K562 (cell line): Measurements from ENCODE around the gene PSMD1. TPM values are rescaled to one million over a fixed set of nuclear protein-coding genes. Genes with fewer than 3 reads are reported as not detected.

ENCODE experiments used
- ATAC-seq: fragments of 200-7000 bp; cut with Tn5 transposase; 3 replicates; pipeline ENCODE4 v1.9.1; 2020; ENCODE audit warnings: moderate library complexity
- BruUV-seq: library from RNA; stranded (reverse); fragments of 400-500 nt; replicated peaks from 2 replicates; lab custom pipeline; 2021; lab: Mats Ljungman, UMichigan
- CTCF ChIA-PET: fragments of 300-600 bp; formaldehyde crosslinking; extraction: SDS; loops from one replicate; lab custom pipeline; 2021; ENCODE audit warnings: low intra/inter-chr PET ratio; lab: Yijun Ruan, JAX
- POLR2A ChIA-PET: fragments of 300-600, 350-650 bp; sonication (Branson Sonifier 250); formaldehyde crosslinking; extraction: SDS; loops from one replicate; lab custom pipeline; 2021; ENCODE audit warnings: antibody characterized with exemption, inconsistent platforms; lab: Yijun Ruan, JAX
- DNase-seq, 4 experiments: peaks; one replicate each; pipeline versions ENCODE4 v3.0.0 to v3.0.0-alpha.2; 2011 to 2018; ENCODE audit warnings: low spot score in 3 of 4, mixed read lengths in 3 of 4; ENCODE audit errors: extremely low read depth in 1 of 4
- FAIRE-seq: peaks from 2 replicates; lab custom pipeline; 2011; peaks lifted over from hg19 to GRCh38; lab: Jason Lieb, UNC
- H2AFZ ChIP-seq: 2 replicates; pipeline ENCODE4 v1.6.0; 2011; ENCODE audit warnings: low read depth, low read length, control low read depth, inconsistent platforms
- H3K27ac ChIP-seq: fragments of 200-600 bp; 3 replicates; pipeline ENCODE4 v1.8.0; 2011; ENCODE audit warnings: low read depth, mild to moderate bottlenecking, control low read depth, inconsistent platforms, low read length, moderate library complexity, mixed read lengths; ENCODE audit errors: extremely low read depth
- H3K27me3 ChIP-seq, 2 experiments: fragments of 300-600 bp in 1 of 2; 2 replicates in 1 of 2; 3 replicates in 1 of 2; pipeline versions ENCODE4 v1.6.0 to v1.8.0; 2011; ENCODE audit warnings: inconsistent platforms in 2 of 2, low read length in 2 of 2, mild to moderate bottlenecking in 1 of 2, mixed read lengths in 1 of 2, moderate library complexity in 1 of 2; ENCODE audit not compliant: control insufficient read depth in 2 of 2, insufficient read depth in 2 of 2
- H3K36me3 ChIP-seq: fragments of 300-600 bp; 3 replicates; pipeline ENCODE4 v1.8.0; 2011; ENCODE audit warnings: mild to moderate bottlenecking, low read length, inconsistent platforms; ENCODE audit not compliant: control insufficient read depth, insufficient read depth
- H3K4me1 ChIP-seq, 2 experiments: fragments of 200-600 bp in 1 of 2; replicated peaks in 1 of 2; 2 replicates in 1 of 2; 3 replicates in 1 of 2; pipeline versions ENCODE4 v1.5.1 to v1.8.0; 2011; ENCODE audit warnings: inconsistent platforms in 2 of 2, low read length in 2 of 2, mild to moderate bottlenecking in 1 of 2, mixed read lengths in 1 of 2, moderate library complexity in 1 of 2; ENCODE audit not compliant: control insufficient read depth in 2 of 2, insufficient read depth in 2 of 2
- H3K4me2 ChIP-seq: 2 replicates; pipeline ENCODE4 v1.6.1; 2011; ENCODE audit warnings: low read length, control low read depth, inconsistent platforms, mixed read lengths; ENCODE audit not compliant: insufficient read depth
- H3K4me3 ChIP-seq: fragments of 200-600 bp; sonication (generic), shearing (Covaris generic); 2 replicates; pipeline ENCODE4 v1.5.1; 2016; ENCODE audit warnings: control low read depth, inconsistent platforms
- H3K79me2 ChIP-seq: fragments of 200-600 bp; 3 replicates; pipeline ENCODE4 v1.8.0; 2011; ENCODE audit warnings: low read length, inconsistent platforms; ENCODE audit not compliant: control insufficient read depth, insufficient read depth
- H3K9ac ChIP-seq, 2 experiments: 2 replicates each; pipeline versions ENCODE4 v1.6.0 to v1.6.1; 2011; ENCODE audit warnings: low read depth in 2 of 2, low read length in 2 of 2, control low read depth in 1 of 2, inconsistent platforms in 1 of 2, mild to moderate bottlenecking in 1 of 2, mixed read lengths in 1 of 2; ENCODE audit not compliant: insufficient read depth in 1 of 2
- H3K9me1 ChIP-seq: one replicate; pipeline ENCODE4 v1.6.0; 2011; ENCODE audit warnings: inconsistent platforms, mild to moderate bottlenecking, low read length, moderate library complexity; ENCODE audit not compliant: control insufficient read depth, insufficient read depth
- H3K9me3 ChIP-seq: replicated peaks from 2 replicates; pipeline ENCODE4 v1.5.1; 2011; ENCODE audit warnings: low read depth, low read length, inconsistent platforms; ENCODE audit not compliant: control insufficient read depth, insufficient read depth
- H4K20me1 ChIP-seq: replicated peaks from 2 replicates; pipeline ENCODE4 v1.6.1; 2011; ENCODE audit warnings: low read length, inconsistent platforms, mixed read lengths; ENCODE audit not compliant: control insufficient read depth, insufficient read depth
- FOXA1 ChIP-seq: fragments of 450-650 bp; IDR thresholded peaks from 2 replicates; pipeline ENCODE4 v1.6.1; 2016; ENCODE audit warnings: mild to moderate bottlenecking, borderline replicate concordance
- FOXM1 ChIP-seq, 2 experiments: fragments of 450-650 bp in 1 of 2; sonication (generic) in 1 of 2; formaldehyde crosslinking in 1 of 2; IDR thresholded peaks; 2 replicates each; pipeline versions ENCODE4 v1.6.1 to v1.9.0; 2017 to 2022; ENCODE audit warnings: low read depth in 2 of 2, mild to moderate bottlenecking in 2 of 2, missing genetic modification reagents in 1 of 2, moderate library complexity in 1 of 2
- HBP1 ChIP-seq: fragments of 450-650 bp; formaldehyde crosslinking; IDR thresholded peaks from 2 replicates; pipeline ENCODE4 v1.4.0; 2022; ENCODE audit warnings: missing genetic modification characterization
- HDAC1 ChIP-seq, 2 experiments: fragments of 450-650 bp; IDR thresholded peaks; 2 replicates each; pipeline ENCODE4 v1.6.1; 2016 to 2017; ENCODE audit warnings: inconsistent platforms in 1 of 2, mild to moderate bottlenecking in 1 of 2, moderate library complexity in 1 of 2
- HDAC3 ChIP-seq: fragments of 450-650 bp; IDR thresholded peaks from 2 replicates; pipeline ENCODE4 v1.6.1; 2018; ENCODE audit warnings: borderline replicate concordance, mild to moderate bottlenecking, moderate library complexity; ENCODE audit not compliant: partially characterized antibody
- NEUROD1 ChIP-seq: fragments of 150-350 bp; IDR thresholded peaks from 2 replicates; pipeline ENCODE4 v1.6.1; 2014; ENCODE audit warnings: borderline replicate concordance, low read length, low read depth; ENCODE audit not compliant: partially characterized antibody
- NFYB ChIP-seq: IDR thresholded peaks from 2 replicates; pipeline ENCODE4 v1.6.1; 2011; ENCODE audit warnings: mild to moderate bottlenecking, moderate library complexity; ENCODE audit not compliant: insufficient read length; ENCODE audit errors: extremely low read depth
- WHSC1 ChIP-seq: IDR thresholded peaks from one replicate; pipeline ENCODE4 v1.6.1; 2012; ENCODE audit warnings: low read length, control low read depth, inconsistent platforms
- ZFP91 ChIP-seq: sonication (generic); formaldehyde crosslinking; IDR thresholded peaks from 2 replicates; pipeline ENCODE4 v1.8.0; 2022; ENCODE audit warnings: mild to moderate bottlenecking, missing genetic modification reagents
- ZNF324 ChIP-seq: fragments of 250-450 bp; sonication (Bioruptor Pico); IDR thresholded peaks from 2 replicates; pipeline ENCODE4 v1.4.0; 2020; ENCODE audit warnings: mild to moderate bottlenecking
- ZNF655 ChIP-seq: fragments of 250-450 bp; sonication (Bioruptor Pico); IDR thresholded peaks from 2 replicates; pipeline ENCODE4 v1.5.0; 2021
- WGBS: fragments of 100-300 bp; shearing (Covaris generic); methylation state at CpG from one replicate; pipeline ENCODE4 v1.1.6; 2016; ENCODE audit warnings: low coverage, mixed read lengths; ENCODE audit not compliant: insufficient coverage; ENCODE audit errors: missing lambda C conversion rate; 5-methylcytosine and 5-hydroxymethylcytosine counted together
- in situ Hi-C: fragments of 300-500 bp; cut with MboI; formaldehyde crosslinking; loops from 4 replicates; pipeline ENCODE4 v1.15.0; 2018; ENCODE audit warnings: inconsistent platforms, mixed read lengths
- intact Hi-C: fragments of 100-400 bp; cut with micrococcal nuclease; formaldehyde crosslinking; loops from 2 replicates; pipeline ENCODE4 v1.14.2; 2022
- polyA plus RNA-seq, 8 experiments: library from polyadenylated mRNA; depleted of rRNA in 4 of 8; stranded (reverse) in 5 of 8; unstranded in 3 of 8; fragments of >200 nt; fragmentation: Nextera tagmentation in 2 of 8; fragmentation: Illumina TruSeq in 1 of 8; extraction: Ambion mirVana in 2 of 8; extraction: Trizol in 1 of 8; gene quantifications; 2 replicates each; pipeline versions ENCODE4 v1.2.1 to v1.2.3, GENCODE V29; 2011 to 2014; ENCODE audit warnings: inconsistent platforms in 1 of 8, missing spikeins in 1 of 8
- total RNA-seq, 7 experiments: library from RNA; depleted of rRNA in 6 of 7; stranded (reverse); fragments of >200 nt in 6 of 7; fragmentation: Illumina TruSeq in 2 of 7; extraction: Trizol in 2 of 7; gene quantifications; 2 replicates each; pipeline versions ENCODE4 v1.2.1 to v1.2.3, GENCODE V29; 2011 to 2021; ENCODE audit warnings: low replicate concordance in 1 of 7
- TF ChIP-seq, protein P1 (sequence below): fragments of 450-650 bp; IDR thresholded peaks from 2 replicates; pipeline ENCODE4 v1.7.0; 2016; ENCODE audit warnings: borderline replicate concordance

Gene PSMD1
- total and polyA plus RNA-seq, 9 of the 15 experiments (the other 6 are each of a cell fraction or from before 2014, with no cell fraction given): 100 to 257 (median 147) TPM

DNA sequence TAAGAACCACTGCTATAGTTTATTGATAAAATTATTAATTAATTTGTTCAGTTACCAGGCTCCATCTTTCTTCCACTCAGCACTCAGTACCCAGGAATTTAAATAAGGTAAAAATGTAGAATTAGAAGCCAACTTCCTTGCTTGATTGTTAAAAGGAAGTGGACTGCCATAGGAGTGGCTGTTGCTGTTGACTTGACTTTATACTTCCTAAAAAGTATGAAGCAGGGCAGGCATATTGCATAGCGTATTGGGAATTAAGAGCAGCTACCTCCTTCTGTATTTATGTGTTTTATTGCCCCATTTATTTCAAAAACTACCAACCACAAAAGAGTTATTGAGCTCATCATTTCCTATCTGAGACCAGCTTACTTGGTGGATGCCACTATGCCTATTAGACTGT lies 27.9 kb downstream of the PSMD1 start (continued):
- TF ChIP-seq ZFP91 (CRISPR knock-in tag): no peak
- TF ChIP-seq WHSC1: no peak
- TF ChIP-seq, all 486 proteins: peak for 0

DNA sequence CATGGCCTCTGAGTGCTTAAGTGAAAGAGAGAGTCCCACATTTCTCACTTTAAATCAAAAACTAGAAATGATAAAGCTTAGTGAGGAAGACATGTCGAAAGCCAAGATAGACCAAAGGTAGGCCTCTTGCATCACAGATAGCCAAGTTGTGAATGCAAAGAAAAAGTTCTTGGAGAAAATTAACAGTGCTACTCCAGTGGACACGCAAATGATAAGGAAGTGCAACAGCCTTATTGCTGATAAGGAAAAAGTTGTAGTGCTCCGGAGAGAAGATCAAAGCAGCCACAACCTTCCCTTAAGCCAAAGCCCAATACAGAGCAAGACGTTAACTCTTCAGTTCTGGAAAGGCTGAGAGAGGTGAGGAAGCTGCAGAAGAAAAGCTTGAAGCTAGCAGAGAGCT lies 32.1 kb downstream of the PSMD1 start:
- WGBS: 36% methylated on average over 4 of the region's 4 CpGs
- DNase-seq: no peak
- no TSS peak for BruUV-seq
- in situ Hi-C loops (no loop called here), intact Hi-C loops (no loop called here)
- POLR2A ChIA-PET: interaction anchor here (1.0 kb wide), 1 partner anchor 13 kb away, joined by 4 read pairs; no protein-coding TSS in a partner anchor
- Histone ChIP-seq H2AFZ (no peak overlapping the region), H3K79me2 (no peaks in the 10 kb centered on the region; the same call in 2 of the 3 replicates), H3K27me3 (no peaks in the 10 kb centered on the region), H3K4me1 (no peaks in the 10 kb centered on the region), H3K36me3 (peaks cover 72% of the 10 kb centered on the region), H4K20me1 (no peaks in the 10 kb centered on the region), H3K4me3 (no peak overlapping the region), H3K27ac (no peak overlapping the region), H3K4me2 (no peak overlapping the region), H3K9ac (no peak overlapping the region), H3K9me3 (no peaks in the 10 kb centered on the region), H3K9me1 (no peaks in the 10 kb centered on the region)
- FAIRE-seq: no peak
- CTCF ChIA-PET: no interaction called here
- ATAC-seq: no peak
- TF ChIP-seq ZNF655: no peak
- TF ChIP-seq FOXA1: no peak
- no peak for TF ChIP-seq NEUROD1
- no peak for TF ChIP-seq NFYB
- TF ChIP-seq FOXM1 (IDR thresholded peaks at IDR 0.05; ENCODE audit: low read depth): no peak
- no peak for TF ChIP-seq FOXM1 (CRISPR knock-in tag; IDR thresholded peaks at IDR 0.05; ENCODE audit: low read depth)
- TF ChIP-seq ZNF324: no peak
- no peak for TF ChIP-seq HBP1 (CRISPR knock-in tag)
- no peak for TF ChIP-seq HDAC3
- TF ChIP-seq HDAC1 (IDR thresholded peaks at IDR 0.05): no peak
- TF ChIP-seq, protein P1, sequence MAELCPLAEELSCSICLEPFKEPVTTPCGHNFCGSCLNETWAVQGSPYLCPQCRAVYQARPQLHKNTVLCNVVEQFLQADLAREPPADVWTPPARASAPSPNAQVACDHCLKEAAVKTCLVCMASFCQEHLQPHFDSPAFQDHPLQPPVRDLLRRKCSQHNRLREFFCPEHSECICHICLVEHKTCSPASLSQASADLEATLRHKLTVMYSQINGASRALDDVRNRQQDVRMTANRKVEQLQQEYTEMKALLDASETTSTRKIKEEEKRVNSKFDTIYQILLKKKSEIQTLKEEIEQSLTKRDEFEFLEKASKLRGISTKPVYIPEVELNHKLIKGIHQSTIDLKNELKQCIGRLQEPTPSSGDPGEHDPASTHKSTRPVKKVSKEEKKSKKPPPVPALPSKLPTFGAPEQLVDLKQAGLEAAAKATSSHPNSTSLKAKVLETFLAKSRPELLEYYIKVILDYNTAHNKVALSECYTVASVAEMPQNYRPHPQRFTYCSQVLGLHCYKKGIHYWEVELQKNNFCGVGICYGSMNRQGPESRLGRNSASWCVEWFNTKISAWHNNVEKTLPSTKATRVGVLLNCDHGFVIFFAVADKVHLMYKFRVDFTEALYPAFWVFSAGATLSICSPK: no peak
